Effector memory CD4-positive, alpha-beta T cell (primary cell): ENCODE results near the gene SLC7A14.
"Not testable (repeated sequence)": the region's sequence is repeated elsewhere in the genome, so short reads cannot be mapped to it uniquely, and the experiment has no call there.

Experiments used
- DNase-seq, 3 donors: peaks; one replicate each; pipeline ENCODE4 v3.0.0-alpha.2; 2020
- H3K27ac ChIP-seq: 2 replicates; pipeline ENCODE4 v1.7.0; 2013; ENCODE audit warnings: mild to moderate bottlenecking, low read length, moderate library complexity; ENCODE audit not compliant: insufficient read depth, poor library complexity, severe bottlenecking
- H3K27me3 ChIP-seq: replicated peaks from 2 replicates; pipeline ENCODE4 v1.7.0; 2013; ENCODE audit warnings: mild to moderate bottlenecking, low read length; ENCODE audit not compliant: insufficient read depth, control insufficient read depth, poor library complexity, severe bottlenecking
- H3K36me3 ChIP-seq: 2 replicates; pipeline ENCODE4 v1.7.0; 2013; ENCODE audit warnings: mild to moderate bottlenecking, low read length, moderate library complexity; ENCODE audit not compliant: control insufficient read depth, insufficient read depth
- H3K4me1 ChIP-seq: 2 replicates; pipeline ENCODE4 v1.7.0; 2013; ENCODE audit warnings: low read length, mild to moderate bottlenecking; ENCODE audit not compliant: control insufficient read depth, insufficient read depth, poor library complexity, severe bottlenecking
- H3K4me3 ChIP-seq: 2 replicates; pipeline ENCODE4 v1.7.0; 2013; ENCODE audit warnings: low read length, low read depth, mild to moderate bottlenecking; ENCODE audit not compliant: insufficient read depth, poor library complexity, severe bottlenecking
- H3K9me3 ChIP-seq: 2 replicates; pipeline ENCODE4 v1.7.0; 2013; ENCODE audit warnings: mild to moderate bottlenecking, low read length, moderate library complexity; ENCODE audit not compliant: control insufficient read depth

The SLC7A14 gene

GRCh38 chr3:170598091-170598502, 12.2 kb upstream of the SLC7A14 start:
- no peak for DNase-seq
- Histone ChIP-seq H3K36me3 (no peaks in the 10 kb centered on the region), H3K9me3 (no peaks in the 10 kb centered on the region), H3K4me1 (no peaks in the 10 kb centered on the region), H3K27me3 (no peaks in the 10 kb centered on the region), H3K27ac (no peak overlapping the region), H3K4me3 (no peak overlapping the region)

DNA sequence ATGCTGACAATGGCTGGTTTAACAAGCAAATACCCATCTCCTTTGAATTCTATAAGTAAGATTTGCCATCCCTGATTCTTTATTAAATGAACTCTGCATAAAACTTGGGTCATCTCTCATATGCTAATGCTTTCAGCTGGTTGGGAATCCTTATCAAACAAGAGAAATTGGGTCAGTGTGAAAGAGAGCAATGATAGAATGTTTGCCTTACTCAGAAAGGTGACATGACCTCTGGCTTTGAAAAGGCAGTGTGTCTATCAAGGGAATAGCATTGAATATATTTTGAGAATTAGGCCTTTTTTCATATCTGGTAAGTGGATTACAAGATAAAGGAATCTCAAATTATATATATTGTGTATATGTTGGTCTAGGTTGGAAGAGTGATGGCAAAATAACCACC, 8.7 kb upstream of the SLC7A14 start:
- no peak for DNase-seq
- Histone ChIP-seq H3K9me3 (no peaks in the 10 kb centered on the region), H3K27me3 (no peaks in the 10 kb centered on the region), H3K27ac (no peak overlapping the region), H3K36me3 (no peaks in the 10 kb centered on the region), H3K4me1 (no peaks in the 10 kb centered on the region), H3K4me3 (no peak overlapping the region)

GRCh38 chr3:170593634-170594033, 7.8 kb upstream of the SLC7A14 start:
- no peak overlapping the region for H3K27ac ChIP-seq
- H3K36me3 ChIP-seq = no peaks in the 10 kb centered on the region
- H3K27me3 ChIP-seq = no peaks in the 10 kb centered on the region
- H3K9me3 ChIP-seq = no peaks in the 10 kb centered on the region
- no peak for DNase-seq
- no peak overlapping the region for H3K4me3 ChIP-seq
- H3K4me1 ChIP-seq = no peaks in the 10 kb centered on the region

- H3K36me3 ChIP-seq = no peaks in the 10 kb centered on the region
- no peaks in the 10 kb centered on the region for H3K9me3 ChIP-seq
- no peaks in the 10 kb centered on the region for H3K4me1 ChIP-seq
- H3K27ac ChIP-seq = no peak overlapping the region
- DNase-seq = no peak
- H3K27me3 ChIP-seq = peaks cover 7% of the 10 kb centered on the region
- H3K4me3 ChIP-seq = no peak overlapping the region
Observed at GRCh38 chr3:170589113-170589512, 3.2 kb upstream of the SLC7A14 start.

- Histone ChIP-seq H3K4me3 (no peak overlapping the region), H3K27ac (no peak overlapping the region), H3K4me1 (no peaks in the 10 kb centered on the region), H3K9me3 (no peaks in the 10 kb centered on the region), H3K36me3 (no peaks in the 10 kb centered on the region), H3K27me3 (peaks cover 13% of the 10 kb centered on the region)
- no peak for DNase-seq
Observed at GRCh38 chr3:170585008-170585936, 603 bp downstream of the SLC7A14 start.

GRCh38 chr3:170584585-170585007, 1.3 kb downstream of the SLC7A14 start:
- DNase-seq = no peak
- Histone ChIP-seq H3K36me3 (no peaks in the 10 kb centered on the region), H3K4me1 (no peaks in the 10 kb centered on the region), H3K27ac (no peak overlapping the region), H3K4me3 (no peak overlapping the region), H3K9me3 (no peaks in the 10 kb centered on the region), H3K27me3 (peaks cover 13% of the 10 kb centered on the region)

GRCh38 chr3:170579646-170580045, 6.2 kb downstream of the SLC7A14 start:
- H3K27me3 ChIP-seq = peaks cover 11% of the 10 kb centered on the region
- DNase-seq = no peak
- no peaks in the 10 kb centered on the region for H3K36me3 ChIP-seq
- H3K4me3 ChIP-seq = no peak overlapping the region
- no peaks in the 10 kb centered on the region for H3K9me3 ChIP-seq
- no peak overlapping the region for H3K27ac ChIP-seq
- no peaks in the 10 kb centered on the region for H3K4me1 ChIP-seq

DNA sequence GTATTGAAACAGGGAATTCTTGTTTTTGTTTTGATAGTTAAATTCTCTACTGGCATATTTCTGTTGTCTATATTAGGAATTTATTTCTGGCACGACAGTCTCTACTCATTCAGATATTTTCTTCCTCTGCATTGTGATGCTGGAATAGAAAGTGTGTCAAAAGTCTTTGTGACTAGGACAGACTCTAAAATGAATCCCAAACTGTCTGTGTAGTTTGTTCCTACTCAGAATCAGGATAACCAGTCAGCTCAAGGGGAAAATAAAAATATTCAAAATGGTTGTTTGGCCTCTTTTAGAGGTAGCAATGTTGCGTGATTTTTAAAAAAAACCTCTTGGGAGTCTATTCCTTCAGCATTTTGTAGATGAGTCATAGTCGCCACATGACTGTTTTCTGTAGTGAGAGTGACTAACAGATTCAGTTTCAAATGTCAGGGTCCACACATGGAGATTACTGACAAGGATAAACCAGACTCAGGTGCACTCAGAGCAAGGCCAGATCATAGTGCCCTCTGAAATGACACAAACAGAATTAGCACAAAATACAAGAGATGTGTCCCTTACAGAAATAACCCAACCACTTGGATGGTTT, 13.1 kb downstream of the SLC7A14 start:
- Histone ChIP-seq H3K27ac (no peak overlapping the region), H3K9me3 (no peaks in the 10 kb centered on the region), H3K4me1 (no peaks in the 10 kb centered on the region), H3K36me3 (no peaks in the 10 kb centered on the region), H3K4me3 (no peak overlapping the region), H3K27me3 (no peaks in the 10 kb centered on the region)
- DNase-seq = no peak

DNA sequence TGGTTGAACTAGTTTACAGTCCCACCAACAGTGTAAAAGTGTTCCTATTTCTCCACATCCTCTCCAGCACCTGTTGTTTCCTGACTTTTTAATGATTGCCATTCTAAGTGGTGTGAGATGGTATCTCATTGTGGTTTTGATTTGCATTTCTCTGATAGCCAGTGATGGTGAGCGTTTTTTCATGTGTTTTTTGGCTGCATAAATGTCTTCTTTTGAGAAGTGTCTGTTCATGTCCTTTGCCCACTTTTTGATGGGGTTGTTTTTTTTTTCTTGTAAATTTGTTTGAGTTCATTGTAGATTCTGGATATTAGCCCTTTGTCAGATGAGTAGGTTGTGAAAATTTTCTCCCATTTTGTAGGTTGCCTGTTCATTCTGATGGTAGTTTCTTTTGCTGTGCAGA, 18.3 kb downstream of the SLC7A14 start:
- H3K36me3 ChIP-seq, H3K4me3 ChIP-seq, H3K9me3 ChIP-seq, DNase-seq, H3K4me1 ChIP-seq, H3K27ac ChIP-seq, H3K27me3 ChIP-seq: not testable (repeated sequence)

DNA sequence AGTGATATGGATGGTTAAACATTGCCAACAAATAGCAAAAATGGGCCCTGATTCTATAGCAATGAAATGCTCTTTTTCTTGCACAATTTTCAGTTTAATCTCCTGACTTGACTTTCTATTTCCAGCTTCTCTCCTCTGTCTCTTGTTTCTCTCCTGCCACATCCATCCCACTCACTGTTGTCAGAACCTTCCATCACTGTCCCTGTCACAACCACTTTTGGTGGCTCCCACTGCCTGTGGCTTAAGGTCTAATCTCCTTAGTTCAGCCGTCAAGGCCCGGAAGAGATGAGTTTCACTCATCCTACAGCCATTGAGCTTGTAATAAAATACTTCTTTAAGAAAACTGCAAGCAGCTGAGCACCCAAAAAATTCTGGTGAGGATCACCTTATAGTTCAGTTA, 19.5 kb downstream of the SLC7A14 start:
- DNase-seq = no peak
- Histone ChIP-seq H3K36me3 (no peaks in the 10 kb centered on the region), H3K9me3 (no peaks in the 10 kb centered on the region), H3K4me1 (no peaks in the 10 kb centered on the region), H3K27ac (no peak overlapping the region), H3K27me3 (no peaks in the 10 kb centered on the region), H3K4me3 (no peak overlapping the region)
